HG03066 (cell line): ENCODE data around the gene TGFBR1.
A peak's percentile ranks its signal among the peaks of the same experiment; 100 is the strongest.

Source experiments
- ATAC-seq: cut with Tn5 transposase; IDR thresholded peaks from one replicate; pipeline ENCODE4 v1.9.1; 2021; ENCODE audit warnings: low read depth; ENCODE audit not compliant: unreplicated experiment

Gene TGFBR1

DNA sequence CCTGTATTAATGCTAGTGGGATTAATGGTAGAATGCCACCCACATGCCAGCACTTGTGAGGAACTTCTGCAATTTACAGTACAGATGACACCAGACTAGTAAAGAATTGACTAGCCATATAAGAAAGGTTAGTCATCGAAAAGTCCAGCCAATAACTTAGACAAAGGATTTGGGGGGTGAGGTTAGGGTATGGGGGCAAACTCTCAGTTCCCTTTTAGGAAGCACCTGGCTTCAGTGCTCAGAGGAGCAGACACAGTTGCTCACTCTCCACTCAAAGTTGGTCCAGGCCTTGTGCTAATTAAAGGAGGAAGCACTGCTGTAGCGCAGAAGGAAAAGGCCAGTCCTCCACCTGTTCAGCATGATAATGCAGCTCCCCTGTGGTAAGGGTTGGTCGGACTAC is 25.2 kb downstream of the TGFBR1 start:
- ATAC-seq, result peak; percentile 59

DNA sequence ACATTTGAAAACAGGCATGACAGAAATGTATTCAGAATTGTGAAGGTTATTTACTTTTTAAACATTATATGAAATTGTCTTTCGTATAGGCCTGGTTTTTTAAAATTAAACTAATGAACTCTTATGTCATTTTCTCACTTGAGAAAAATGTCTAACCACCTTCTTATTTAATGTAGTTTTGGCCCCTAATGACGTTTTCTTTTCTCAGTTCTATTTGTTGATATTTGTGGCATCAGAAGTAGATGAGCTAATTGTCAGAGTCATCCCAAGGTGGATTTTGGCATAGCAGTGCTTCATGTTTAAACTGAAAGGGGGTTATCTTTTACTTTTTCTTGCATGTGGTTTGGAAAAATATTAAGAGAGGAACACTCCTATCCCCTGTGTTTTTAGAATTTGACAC is 28.2 kb downstream of the TGFBR1 start:
- no peak for ATAC-seq

DNA sequence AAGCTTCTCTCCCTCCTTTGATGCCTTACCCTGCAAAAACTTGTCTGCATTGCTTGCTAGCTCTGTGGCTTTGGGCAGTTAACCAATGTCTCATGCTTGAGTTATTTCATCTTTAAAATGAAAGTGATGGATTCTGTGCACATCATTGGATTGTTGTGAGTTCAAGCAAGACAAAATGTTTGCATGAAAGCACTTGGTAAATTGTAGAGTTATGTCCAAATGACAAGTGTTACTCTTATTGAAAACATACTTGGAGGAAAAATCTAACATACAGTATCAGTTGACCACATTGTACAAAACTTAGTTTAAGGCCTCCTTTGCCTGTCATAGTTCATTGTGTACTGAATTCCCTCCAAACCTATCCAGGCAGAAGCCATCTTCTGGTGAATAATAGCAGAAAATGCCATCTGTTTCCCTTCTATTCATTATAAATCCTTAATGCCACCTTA is 30.0 kb downstream of the TGFBR1 start:
- no peak for ATAC-seq

DNA sequence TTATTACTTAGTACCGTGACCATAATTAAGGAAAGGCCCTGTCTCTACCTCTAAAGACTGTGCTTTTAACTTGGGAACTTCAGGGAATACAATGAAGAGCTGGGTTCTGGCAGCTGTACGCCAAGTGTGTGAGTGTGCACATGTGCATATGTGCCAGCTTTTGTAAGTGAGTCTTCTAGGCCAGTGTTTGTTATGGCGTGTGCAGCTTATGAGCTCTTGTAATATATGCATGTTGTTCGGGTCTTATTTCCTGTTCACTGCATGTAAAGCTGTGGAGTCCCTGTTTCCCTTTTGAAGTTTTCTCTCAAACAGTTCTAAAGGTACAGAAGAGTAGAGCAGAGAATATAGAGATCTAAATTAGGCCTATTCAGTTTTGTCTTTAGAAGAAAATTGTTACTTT is 30.5 kb downstream of the TGFBR1 start:
- ATAC-seq, result no peak

DNA sequence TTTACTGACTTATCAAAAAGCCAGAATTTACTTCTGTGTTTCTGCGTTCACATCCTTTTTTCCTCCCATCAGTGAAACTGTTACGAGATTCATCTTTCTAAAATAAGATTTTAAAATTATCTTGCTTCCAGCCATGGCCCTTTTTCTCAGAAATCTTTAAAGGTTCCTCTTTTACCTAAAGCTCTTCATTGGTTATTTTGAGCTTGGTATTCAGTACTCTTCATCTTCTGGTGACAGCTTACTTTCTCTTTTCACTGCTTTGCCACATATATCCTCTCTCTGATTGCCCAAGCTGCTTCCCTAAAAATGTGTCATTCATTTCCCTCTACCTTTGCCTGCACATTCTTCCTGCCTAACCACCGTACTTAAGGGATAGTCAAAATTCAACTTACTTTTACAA is 32.3 kb downstream of the TGFBR1 start:
- no peak for ATAC-seq

DNA sequence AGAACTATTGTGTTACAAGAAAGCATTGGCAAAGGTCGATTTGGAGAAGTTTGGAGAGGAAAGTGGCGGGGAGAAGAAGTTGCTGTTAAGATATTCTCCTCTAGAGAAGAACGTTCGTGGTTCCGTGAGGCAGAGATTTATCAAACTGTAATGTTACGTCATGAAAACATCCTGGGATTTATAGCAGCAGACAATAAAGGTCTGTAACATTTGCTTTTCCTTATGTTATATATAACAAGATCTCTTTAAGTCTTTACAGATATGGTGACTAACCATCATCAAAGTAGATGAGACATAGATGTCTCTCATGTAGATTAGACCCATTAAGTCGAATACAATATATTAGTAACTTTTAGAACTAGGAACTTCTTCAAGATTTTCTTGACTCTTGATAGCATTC is 33.0 kb downstream of the TGFBR1 start:
- no peak for ATAC-seq

DNA sequence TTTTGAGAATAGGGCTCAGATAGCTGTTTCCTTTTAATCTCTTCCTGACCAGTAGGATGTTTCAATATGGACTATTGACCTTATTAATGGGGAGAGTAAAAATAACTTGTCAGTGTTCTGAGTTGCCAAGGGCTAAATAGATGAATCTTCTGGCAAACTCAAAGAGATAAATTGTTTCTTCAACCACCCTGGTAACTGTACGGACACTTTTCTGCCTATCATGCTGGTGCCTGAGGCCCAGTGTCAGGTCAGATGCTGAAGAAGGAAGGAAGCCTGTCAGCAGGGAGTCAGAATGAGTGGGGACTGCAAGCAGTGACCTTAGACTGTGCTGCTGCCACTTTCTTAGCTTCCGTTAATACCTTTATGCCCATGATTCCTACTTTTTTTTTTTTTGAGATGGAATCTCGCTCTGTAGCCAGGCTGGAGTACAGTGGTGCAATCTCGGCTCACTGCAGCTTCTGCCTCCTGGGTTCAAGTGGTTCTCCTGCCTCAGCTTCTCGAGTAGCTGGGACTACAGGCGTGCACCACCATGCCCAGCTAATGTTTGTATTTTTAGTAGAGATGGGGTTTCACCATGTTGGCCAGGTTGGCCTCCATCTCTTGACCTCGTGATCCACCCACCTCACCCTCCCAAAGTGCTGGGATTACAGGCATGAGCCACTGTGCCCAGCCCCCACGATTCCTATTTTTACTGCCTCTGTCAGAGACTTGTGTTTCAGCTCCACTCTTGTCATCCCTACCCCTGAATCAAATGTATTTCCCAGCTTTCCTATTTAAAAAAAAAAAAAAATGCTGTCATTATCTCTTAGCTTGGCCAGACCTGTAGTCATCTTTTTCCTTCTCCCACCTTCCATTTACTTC is 33.7 kb downstream of the TGFBR1 start:
- no peak for ATAC-seq

DNA sequence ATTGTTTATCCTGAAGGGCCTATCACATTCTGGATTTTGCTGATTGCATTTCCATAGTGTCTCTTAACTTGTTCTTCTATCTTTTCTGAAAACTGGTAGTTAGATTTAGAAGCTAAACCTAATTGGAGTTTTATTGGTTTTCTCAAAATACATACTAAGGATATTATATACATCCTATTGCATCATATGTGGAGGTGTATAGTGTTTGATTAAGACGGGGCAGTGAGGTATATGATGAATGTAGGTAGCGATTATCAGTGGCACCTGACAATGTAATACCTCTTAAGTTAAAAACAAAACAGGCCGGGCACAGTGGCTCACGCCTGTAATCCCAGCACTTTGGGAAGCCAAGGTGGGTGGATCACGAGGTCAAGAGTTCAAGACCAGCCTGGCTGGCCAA is 35.0 kb downstream of the TGFBR1 start:
- ATAC-seq, result no peak

DNA sequence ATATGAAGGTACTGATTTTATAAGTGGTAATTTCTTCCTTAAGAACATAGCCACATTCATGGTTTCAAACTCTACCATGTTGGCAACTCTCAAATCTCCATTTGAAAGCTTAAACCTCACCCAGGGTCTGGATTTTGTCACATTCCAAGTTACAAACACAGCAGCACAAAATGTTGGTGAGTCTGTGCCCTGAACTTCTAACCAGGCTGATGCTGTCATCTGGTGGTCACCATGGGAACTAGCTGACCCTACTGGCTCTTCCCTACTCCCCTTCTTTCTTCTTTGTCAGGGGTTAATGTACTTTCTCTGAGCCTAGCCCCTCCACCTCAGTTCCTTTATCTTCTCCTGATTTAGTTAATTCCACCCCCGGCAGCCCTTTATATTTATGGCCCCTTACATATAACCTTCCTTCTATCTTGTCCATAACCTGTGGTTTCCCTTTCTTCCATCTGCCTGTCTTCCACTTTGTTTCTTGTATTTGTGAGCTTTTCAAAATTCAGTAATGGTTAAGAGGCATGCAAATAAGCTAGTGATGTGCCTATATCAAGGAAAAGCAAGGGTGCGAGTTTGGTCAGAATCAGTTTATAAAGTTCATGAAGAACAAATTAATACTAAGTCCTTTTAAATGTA is 35.9 kb downstream of the TGFBR1 start:
- peak; percentile 74 for ATAC-seq

DNA sequence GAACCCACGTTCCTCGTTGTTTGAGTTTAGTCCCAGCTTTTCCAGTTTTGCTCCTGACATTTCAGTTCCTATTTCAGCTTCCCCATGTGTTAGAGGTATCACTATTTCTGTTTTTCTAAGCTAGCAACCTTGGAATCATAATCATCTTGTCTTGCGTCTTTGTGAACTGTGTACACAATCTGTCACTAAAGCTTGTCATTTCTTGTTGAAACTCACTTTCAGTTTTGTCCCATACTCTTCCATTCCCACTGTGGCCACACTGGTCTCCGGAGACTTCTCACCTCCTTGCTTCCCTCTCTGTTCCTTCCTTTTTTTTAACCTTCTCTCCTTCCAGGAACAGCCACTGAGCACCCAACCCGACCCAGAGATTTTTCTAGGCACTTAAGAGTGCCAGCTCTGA is 36.9 kb downstream of the TGFBR1 start:
- no peak for ATAC-seq

DNA sequence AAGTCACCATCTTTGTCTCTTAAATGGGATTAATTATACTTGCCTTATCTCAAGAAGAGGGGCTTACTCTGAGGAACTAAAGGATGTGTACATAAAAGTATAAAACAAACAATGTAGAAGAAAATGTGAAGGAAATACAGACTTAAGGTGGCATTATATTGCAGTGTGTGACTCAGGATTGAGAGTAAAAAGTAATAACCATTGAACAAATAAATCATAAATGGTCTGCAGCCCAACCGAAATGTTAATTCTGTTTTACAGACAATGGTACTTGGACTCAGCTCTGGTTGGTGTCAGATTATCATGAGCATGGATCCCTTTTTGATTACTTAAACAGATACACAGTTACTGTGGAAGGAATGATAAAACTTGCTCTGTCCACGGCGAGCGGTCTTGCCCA is 37.4 kb downstream of the TGFBR1 start:
- no peak for ATAC-seq

DNA sequence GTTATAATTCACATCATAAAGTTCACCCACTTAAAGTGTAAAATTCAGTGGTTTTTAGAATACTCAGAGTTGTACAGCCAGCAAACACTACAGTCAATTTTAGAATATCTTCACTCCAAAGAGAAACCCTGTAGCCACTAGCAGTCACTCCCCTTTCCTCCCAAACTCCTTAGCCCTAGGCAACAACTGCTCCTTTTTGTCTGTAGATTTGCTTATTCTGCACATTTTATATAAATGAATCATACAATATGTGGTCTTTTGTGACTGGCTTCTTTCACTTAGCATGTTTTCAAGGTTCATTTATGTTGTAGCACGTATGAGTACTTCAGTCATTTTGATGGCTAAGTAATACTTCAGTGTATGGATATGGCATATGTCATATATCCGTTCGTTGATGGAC is 38.7 kb downstream of the TGFBR1 start:
- ATAC-seq, result no peak

DNA sequence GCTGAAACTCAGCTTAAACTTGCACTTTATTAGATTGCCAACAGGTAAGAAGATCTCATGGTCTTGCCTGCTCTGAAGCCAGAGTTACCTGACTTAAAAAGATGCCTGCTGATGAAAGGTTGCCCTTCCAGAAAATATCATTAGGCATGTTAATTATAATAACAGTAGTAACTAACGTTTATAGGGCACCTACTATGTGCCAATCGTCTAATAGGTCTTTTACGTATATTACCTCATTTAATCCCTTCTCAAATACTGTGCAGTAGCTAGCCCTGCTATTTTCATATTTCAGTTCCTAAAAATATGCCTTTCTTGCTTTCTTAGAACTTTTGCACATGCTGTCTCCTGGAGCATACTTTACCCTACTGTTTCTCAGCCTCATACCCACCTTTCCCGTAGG is 40.1 kb downstream of the TGFBR1 start:
- ATAC-seq, result no peak

DNA sequence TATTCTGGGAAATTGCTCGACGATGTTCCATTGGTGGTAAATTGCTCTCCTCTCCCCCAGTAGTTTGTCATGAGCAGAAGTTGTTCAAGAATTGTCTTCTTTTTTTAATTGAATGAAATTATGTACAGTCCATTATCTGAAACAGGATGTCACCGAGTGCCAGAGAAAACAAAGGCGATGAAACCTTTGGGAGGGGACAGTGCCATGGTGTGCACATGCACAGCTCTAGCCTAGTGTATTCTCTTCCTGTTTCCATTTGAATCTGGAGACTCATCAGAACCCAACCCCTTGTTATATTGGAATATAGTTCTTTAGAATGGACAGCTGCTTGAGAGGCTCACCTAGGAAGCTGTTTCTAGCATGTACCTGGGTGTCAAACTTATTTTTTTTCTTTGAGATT is 41.7 kb downstream of the TGFBR1 start:
- no peak for ATAC-seq

DNA sequence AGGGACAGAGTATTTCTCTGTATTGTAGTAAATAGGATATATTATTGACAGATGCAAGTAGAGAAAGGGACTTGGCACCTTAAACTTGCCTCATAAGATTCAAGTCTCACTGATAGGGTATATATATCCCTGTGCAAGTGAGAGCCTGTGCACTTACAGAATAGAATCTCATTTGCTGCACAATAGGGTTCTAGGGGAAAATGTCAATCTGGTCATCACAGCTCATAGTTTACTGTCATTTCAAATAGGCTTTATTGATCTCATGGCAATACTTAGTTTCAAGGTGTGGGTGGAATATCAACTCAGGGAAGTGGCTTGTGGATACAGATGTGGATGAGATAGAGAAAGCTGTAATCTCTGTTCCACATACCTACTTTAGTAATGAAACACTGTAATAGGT is 42.3 kb downstream of the TGFBR1 start:
- ATAC-seq, result no peak

DNA sequence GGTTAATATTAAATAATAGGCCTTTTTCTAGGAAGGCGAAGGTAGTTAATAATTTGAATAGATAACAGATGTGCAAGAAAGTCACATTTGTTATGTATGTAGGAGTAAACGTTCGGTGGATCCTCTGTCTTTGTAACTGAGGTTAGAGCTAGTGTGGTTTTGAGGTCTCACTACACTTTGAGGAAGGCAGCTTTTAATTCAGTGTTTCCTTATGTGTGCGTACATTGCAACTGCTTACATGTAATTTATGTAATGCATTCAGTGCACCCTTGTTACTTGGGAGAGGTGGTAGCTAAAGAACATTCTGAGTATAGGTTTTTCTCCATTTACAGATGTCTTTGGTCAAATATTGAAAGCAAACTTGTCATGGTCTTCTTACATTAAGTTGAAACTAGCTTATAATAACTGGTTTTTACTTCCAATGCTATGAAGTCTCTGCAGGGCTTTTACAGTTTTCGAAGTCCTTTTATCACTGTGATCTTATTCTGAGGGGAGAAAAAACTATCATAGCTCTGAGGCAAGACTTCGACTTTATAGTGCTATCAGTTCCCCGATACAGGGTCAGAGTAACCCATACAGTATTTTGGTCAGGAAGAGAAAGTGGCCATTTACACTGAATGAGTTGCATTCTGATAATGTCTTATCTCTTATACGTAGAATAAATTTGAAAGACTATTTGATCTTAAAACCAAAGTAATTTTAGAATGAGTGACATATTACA is 45.7 kb downstream of the TGFBR1 start:
- no peak for ATAC-seq

DNA sequence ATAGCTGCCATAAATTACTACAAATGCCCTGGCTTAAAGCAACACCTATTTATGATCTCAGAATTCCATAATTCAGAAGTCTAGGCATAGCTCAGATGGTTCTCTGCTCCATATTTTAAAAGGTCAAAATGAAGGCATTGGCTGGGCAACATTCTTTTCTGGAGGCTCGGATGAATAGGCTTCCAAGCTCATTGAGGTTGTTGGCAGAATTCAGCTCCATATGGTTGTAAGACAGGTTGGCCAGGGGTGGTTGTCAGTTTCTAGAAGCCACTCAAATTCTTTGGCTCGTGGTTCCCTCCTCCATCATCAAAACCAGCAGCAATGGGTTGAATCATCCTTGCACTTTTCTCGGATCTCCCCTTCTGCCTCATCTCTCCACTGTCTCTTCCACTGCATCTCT is 49.4 kb downstream of the TGFBR1 start:
- no peak for ATAC-seq

DNA sequence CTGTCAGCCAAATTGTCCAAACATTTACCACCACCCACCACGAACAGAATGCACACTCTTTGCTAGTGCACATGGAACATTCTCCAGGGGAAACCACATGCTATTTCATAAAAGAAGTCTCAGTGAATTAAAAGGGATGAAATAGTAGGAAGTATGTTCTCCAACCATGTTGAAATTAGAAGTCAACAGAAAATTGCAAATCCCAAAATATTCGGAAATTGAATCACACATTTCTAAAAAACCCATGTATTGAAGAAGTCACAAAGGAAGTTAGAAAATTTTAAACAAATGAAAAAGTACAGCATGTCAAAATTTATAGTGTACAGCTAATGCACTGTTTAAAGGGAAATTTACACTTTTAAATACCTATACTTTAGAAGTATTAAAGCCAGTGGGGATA is 50.8 kb downstream of the TGFBR1 start:
- ATAC-seq, result no peak

DNA sequence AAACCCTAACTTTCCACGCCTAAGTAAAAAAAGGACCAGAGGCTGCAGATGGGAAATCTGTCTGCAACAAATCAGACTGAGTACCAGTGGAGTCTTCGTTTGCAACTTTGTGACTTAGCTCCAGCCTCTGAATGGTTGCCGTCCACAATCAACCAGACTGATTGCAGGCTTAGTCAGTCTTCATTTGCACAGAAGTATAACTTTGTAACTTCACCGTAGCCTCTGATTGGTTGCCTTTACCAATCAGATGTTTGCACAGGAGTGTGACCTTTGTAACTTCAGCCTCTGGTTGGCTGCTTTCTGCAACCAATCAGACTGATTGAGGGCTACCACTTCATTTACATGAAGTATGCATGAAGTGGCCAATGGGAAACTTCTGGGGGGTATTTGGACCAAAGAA is 53.7 kb downstream of the TGFBR1 start:
- no peak for ATAC-seq

DNA sequence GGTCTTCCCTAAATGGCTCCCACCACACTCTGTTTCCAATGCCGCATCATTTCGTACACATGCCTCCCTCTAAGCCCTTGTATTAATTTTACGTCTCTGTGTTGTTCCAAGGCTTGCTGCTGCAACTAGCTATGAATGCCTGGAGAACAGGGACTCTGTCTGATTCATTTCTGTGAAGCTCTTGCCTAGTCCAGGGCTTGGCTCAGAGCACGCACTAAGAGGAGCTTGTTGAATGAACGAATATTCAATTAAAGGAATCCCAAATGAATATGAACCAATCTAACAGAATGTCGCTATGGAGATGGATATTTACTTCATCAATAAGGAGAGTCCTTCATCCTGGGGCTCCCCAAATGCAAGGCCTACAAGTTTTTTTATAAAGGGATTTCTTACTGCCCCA is 55.3 kb downstream of the TGFBR1 start:
- no peak for ATAC-seq

DNA sequence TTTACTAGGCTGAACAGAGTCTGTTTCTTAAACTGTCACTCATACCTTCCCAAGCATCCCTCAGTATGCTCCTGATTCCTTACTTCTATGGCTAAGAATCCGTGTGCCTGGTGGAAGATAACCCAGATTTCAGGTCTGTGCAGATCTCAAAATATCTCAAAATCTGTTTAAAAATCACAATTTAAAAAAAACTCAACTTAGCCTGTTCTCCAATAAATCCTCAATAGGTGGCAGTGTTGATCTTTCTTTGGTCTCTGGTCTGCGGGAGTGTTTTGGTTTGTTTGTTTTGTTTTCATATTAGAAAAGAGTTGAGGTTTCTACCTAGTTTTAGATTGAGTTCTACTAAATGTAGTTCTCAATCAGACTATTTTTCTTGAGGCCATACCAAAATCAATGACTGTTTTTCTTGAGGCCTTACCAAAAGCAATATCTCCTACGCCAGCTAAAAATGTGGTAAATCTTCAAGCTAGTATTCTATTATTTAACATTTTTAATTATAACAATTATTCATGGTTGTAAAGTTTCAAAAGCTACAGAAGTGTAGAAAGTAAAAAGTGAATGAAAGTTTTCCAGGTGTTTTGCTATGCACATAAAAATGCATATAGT is 57.9 kb downstream of the TGFBR1 start:
- ATAC-seq, result peak; percentile 56
